Glutamatergic neuron (in vitro differentiated cells): ENCODE results near the gene GRM3. TPM values are rescaled to one million over a fixed set of nuclear protein-coding genes. Genes with fewer than 3 reads are reported as not detected.
"Not testable (repeated sequence)": the region's sequence is repeated elsewhere in the genome, so short reads cannot be mapped to it uniquely, and the experiment has no call there.

ENCODE experiments used
- DNase-seq: peaks from one replicate; pipeline ENCODE4 v3.0.0; 2022
- H3K27ac Mint-ChIP-seq: one replicate; pipeline ENCODE4 v1.8.0; 2020; ENCODE audit warnings: mild to moderate bottlenecking, mixed read lengths, inconsistent platforms; ENCODE audit not compliant: unreplicated experiment
- H3K27me3 Mint-ChIP-seq: one replicate; pipeline ENCODE4 v1.8.0; 2020; ENCODE audit warnings: mild to moderate bottlenecking, moderate library complexity, mixed read lengths, inconsistent platforms; ENCODE audit not compliant: unreplicated experiment
- H3K36me3 Mint-ChIP-seq: one replicate; pipeline ENCODE4 v1.8.0; 2020; ENCODE audit warnings: mild to moderate bottlenecking, mixed read lengths, inconsistent platforms; ENCODE audit not compliant: unreplicated experiment
- H3K4me1 Mint-ChIP-seq: one replicate; pipeline ENCODE4 v1.8.0; 2020; ENCODE audit warnings: mild to moderate bottlenecking, low read depth, mixed read lengths, inconsistent platforms; ENCODE audit not compliant: unreplicated experiment
- H3K4me3 Mint-ChIP-seq: one replicate; pipeline ENCODE4 v1.8.0; 2020; ENCODE audit warnings: mild to moderate bottlenecking, mixed read lengths, inconsistent platforms; ENCODE audit not compliant: unreplicated experiment
- H3K9me3 Mint-ChIP-seq: one replicate; pipeline ENCODE4 v1.8.0; 2020; ENCODE audit warnings: mild to moderate bottlenecking, moderate library complexity, mixed read lengths, inconsistent platforms; ENCODE audit not compliant: unreplicated experiment
- long read RNA-seq: library from polyadenylated mRNA; unstranded; transcript quantifications from one replicate; pipeline ENCODE4 v2.0.0, GENCODE V29; 2020; ENCODE audit not compliant: unreplicated experiment
- total RNA-seq: library from RNA; stranded (reverse); fragmentation: NEBNext Ultra II Directional; extraction: Animal tissue kit (Norgen Biotek cat#: 25700); gene quantifications from one replicate; pipeline ENCODE4 v1.2.1, GENCODE V29; 2021; ENCODE audit not compliant: unreplicated experiment
- TF ChIP-seq, protein P1 (sequence below): fragments of 200-600 bp; sonication (generic); IDR thresholded peaks from one replicate; pipeline ENCODE4 v1.5.0; 2021; ENCODE audit not compliant: partially characterized antibody, unreplicated experiment

The GRM3 gene
- not detected for total RNA-seq
- long read RNA-seq, partial matches to known transcripts: 0 of 1 reads
- long read RNA-seq, other reads (novel, unspliced or antisense): 1 of 1 reads

DNA sequence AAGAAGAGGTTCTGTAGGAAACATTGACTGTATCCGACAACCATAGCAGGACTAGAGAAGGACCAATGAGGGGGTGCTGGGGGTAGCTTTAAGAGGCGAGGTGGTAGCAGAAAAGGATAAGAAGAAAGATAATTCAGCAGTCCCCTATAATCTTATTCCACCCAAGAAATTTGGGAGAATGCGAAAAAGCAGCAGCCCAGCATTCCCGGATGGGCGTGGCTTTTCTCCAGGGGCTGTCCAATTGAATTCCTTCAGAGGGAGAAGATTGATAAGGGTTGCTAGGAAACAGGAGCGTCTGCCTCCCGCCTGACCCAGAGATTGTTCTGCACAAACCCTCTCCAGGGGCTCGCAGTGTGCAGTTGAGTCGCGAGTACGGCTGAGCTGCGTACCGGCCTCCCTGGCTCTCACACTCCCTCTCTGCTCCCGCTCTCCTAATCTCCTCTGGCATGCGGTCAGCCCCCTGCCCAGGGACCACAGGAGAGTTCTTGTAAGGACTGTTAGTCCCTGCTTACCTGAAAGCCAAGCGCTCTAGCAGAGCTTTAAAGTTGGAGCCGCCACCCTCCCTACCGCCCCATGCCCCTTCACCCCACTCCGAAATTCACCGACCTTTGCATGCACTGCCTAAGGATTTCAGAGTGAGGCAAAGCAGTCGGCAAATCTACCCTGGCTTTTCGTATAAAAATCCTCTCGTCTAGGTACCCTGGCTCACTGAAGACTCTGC, at the start of gene GRM3:
TSS of gene GRM3 (plus strand) at position 349 of the 721 bp plus-strand sequence. CDS start 121,237 bp downstream, outside the sequence.
- peak; percentile 60 for DNase-seq
- H3K9me3 Mint-ChIP-seq: no peaks in the 10 kb centered on the region
- peak within 1 kb of the TSS; percentile 85 for H3K4me3 Mint-ChIP-seq
- TF ChIP-seq, protein P1, sequence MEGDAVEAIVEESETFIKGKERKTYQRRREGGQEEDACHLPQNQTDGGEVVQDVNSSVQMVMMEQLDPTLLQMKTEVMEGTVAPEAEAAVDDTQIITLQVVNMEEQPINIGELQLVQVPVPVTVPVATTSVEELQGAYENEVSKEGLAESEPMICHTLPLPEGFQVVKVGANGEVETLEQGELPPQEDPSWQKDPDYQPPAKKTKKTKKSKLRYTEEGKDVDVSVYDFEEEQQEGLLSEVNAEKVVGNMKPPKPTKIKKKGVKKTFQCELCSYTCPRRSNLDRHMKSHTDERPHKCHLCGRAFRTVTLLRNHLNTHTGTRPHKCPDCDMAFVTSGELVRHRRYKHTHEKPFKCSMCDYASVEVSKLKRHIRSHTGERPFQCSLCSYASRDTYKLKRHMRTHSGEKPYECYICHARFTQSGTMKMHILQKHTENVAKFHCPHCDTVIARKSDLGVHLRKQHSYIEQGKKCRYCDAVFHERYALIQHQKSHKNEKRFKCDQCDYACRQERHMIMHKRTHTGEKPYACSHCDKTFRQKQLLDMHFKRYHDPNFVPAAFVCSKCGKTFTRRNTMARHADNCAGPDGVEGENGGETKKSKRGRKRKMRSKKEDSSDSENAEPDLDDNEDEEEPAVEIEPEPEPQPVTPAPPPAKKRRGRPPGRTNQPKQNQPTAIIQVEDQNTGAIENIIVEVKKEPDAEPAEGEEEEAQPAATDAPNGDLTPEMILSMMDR: no peak
- H3K27ac Mint-ChIP-seq: no peak within 1 kb of the TSS
- no peaks in the 10 kb centered on the region for H3K4me1 Mint-ChIP-seq
- peaks cover 4% of the 10 kb centered on the region for H3K27me3 Mint-ChIP-seq
- no peaks in the 10 kb centered on the region for H3K36me3 Mint-ChIP-seq

DNA sequence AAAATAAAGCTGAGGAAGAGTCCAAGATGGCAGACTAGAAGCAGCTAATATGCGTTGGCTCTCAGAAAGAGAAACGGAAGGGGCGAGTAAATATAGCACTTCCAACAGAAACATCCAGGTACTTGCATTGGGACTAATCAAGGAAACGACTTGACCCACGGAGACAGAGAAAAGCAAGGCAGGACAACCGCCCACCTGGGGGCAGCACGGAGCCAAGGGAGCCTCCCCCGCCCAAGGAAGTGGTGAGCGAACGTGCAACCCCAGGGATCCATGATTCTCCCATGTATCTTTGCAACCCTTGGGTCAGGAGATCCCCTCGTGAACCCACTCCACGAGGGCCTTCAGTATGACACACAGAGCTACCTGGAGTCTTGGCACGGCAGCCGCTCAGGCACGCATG, 45.4 kb upstream of the GRM3 start:
- peaks cover 8% of the 10 kb centered on the region for H3K4me1 Mint-ChIP-seq
- no peak for DNase-seq
- no peaks in the 10 kb centered on the region for H3K27me3 Mint-ChIP-seq
- H3K4me3 Mint-ChIP-seq: no peak overlapping the region
- TF ChIP-seq, protein P1: no peak
- H3K9me3 Mint-ChIP-seq: no peaks in the 10 kb centered on the region
- H3K36me3 Mint-ChIP-seq: no peaks in the 10 kb centered on the region
- H3K27ac Mint-ChIP-seq: no peak overlapping the region

DNA sequence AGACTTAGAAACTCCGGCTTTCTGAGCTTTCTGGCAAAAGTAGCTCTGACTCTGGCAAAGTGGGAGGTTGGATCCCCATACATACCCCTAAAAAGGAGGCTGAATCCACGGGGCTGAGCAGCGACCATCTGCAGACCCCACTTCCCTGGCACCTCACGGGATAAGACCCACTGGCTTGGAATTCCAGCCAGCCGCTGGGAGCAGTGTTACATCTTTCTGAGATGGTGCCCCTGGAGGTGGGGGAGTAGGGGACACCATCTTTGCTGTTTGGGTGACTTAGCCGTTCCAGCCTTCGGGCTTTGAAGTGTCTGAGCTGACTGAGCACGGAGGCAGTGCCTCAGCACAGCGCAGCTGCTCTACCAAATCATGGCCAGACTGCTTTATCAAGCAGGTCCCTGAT, 45.0 kb upstream of the GRM3 start:
- Mint-ChIP-seq H3K27ac (no peak overlapping the region), H3K27me3 (no peaks in the 10 kb centered on the region), H3K9me3 (no peaks in the 10 kb centered on the region), H3K36me3 (no peaks in the 10 kb centered on the region), H3K4me3 (no peak overlapping the region), H3K4me1 (peaks cover 6% of the 10 kb centered on the region)
- no peak for DNase-seq
- TF ChIP-seq, protein P1: no peak

DNA sequence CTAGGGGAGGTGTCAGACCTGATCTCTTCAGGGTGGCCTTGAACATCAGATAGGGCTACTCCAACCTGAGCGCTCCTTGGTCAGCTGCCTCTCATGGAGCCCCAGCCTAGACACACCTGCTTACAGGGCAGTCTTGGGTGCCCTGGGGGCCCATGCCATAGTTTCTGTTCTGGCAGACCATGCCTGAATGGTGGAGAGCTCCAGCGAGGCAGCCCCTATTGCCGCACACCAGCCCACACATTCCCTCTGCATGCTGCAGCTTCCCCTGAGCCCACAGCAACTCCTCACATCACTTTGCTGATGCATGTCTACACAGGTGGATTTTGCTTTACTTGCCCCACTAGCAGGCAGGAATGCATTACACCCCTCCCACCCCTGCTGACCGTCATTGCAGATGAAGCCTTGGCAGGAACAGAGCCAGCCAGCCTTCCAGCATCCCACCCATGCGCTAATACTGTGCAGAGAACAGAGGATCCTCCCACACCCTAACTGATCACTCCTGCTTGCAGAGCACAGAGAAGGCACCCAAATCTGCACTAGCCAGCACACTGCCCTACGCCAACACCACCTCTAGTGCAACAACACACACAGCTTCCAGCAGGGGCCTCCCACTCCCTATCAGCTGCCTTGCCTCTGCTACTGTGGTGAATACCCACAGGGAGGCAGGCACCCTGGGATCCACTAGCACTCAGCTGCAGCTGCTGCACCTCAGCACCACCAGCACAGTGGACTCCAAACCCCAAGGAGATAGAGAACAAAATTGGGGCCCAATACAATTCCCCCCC, 43.0 kb upstream of the GRM3 start:
- TF ChIP-seq, protein P1: no peak
- H3K4me1 Mint-ChIP-seq: no peaks in the 10 kb centered on the region
- DNase-seq: no peak
- H3K4me3 Mint-ChIP-seq: no peak overlapping the region
- no peaks in the 10 kb centered on the region for H3K36me3 Mint-ChIP-seq
- no peaks in the 10 kb centered on the region for H3K9me3 Mint-ChIP-seq
- H3K27ac Mint-ChIP-seq: no peak overlapping the region
- H3K27me3 Mint-ChIP-seq: no peaks in the 10 kb centered on the region

DNA sequence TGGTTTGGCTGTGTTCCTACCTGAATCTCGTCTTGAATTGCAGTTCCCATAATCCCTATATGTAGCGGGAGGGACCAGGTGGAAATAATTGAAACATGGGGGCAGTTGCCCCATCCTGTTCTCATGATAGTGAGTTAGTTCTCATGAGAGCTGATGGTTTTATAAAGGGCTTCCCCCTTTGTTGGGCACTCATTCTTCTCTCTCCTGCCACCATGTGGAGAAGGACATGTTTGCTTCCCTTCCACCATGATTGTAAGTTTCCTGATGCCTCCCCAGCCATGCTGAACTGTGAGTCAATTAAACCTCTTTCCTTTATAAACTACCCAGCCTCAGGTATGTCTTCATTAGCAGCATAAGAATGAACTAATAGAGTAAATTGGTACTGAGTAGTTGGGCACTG, 28.0 kb upstream of the GRM3 start:
- not testable (repeated sequence) for DNase-seq, H3K4me1 Mint-ChIP-seq, H3K27ac Mint-ChIP-seq, H3K36me3 Mint-ChIP-seq, H3K4me3 Mint-ChIP-seq, H3K27me3 Mint-ChIP-seq, H3K9me3 Mint-ChIP-seq
- TF ChIP-seq, protein P1: peak; percentile 14
